HFFc6 (cell line): ENCODE data around the gene FRMPD1. TPM values are rescaled to one million over a fixed set of nuclear protein-coding genes. Genes with fewer than 3 reads are reported as not detected.

Experiments
- DNase-seq: peaks from one replicate; pipeline ENCODE4 v3.0.0-alpha.2; 2018
- H3K27ac Mint-ChIP-seq: 2 replicates; pipeline ENCODE4 v1.8.0; 2020; ENCODE audit warnings: mild to moderate bottlenecking, mixed read lengths
- H3K27me3 Mint-ChIP-seq: 2 replicates; pipeline ENCODE4 v1.8.0; 2021; ENCODE audit warnings: mild to moderate bottlenecking, moderate library complexity, mixed read lengths; ENCODE audit not compliant: insufficient read depth
- H3K36me3 Mint-ChIP-seq: 2 replicates; pipeline ENCODE4 v1.8.0; 2021; ENCODE audit warnings: low read depth, mixed read lengths
- H3K4me1 Mint-ChIP-seq: 2 replicates; pipeline ENCODE4 v1.8.0; 2020; ENCODE audit warnings: low read depth, mixed read lengths
- H3K4me3 Mint-ChIP-seq: 2 replicates; pipeline ENCODE4 v1.8.0; 2020; ENCODE audit warnings: mild to moderate bottlenecking, moderate library complexity, mixed read lengths
- H3K9me3 Mint-ChIP-seq: 2 replicates; pipeline ENCODE4 v1.8.0; 2020; ENCODE audit warnings: mild to moderate bottlenecking, mixed read lengths
- total RNA-seq, 6 experiments: library from RNA; stranded (reverse); fragmentation: NEBNext Ultra II Directional; extraction: Animal tissue kit (Norgen Biotek cat#: 25700); gene quantifications; 2 replicates in 1 of 6; 3 replicates in 5 of 6; pipeline ENCODE4 v1.2.3, GENCODE V29; 2021
- TF ChIP-seq, protein P1 (sequence below): fragments of 200-600 bp; sonication (generic); IDR thresholded peaks from 2 replicates; pipeline ENCODE4 v1.5.0; 2021; ENCODE audit warnings: antibody characterized with exemption, mild to moderate bottlenecking

FRMPD1 gene
- total RNA-seq, 6 experiments from 2014 or later: not detected

- Mint-ChIP-seq H3K4me3 (no peak overlapping the region), H3K9me3 (no peaks in the 10 kb centered on the region)
- TF ChIP-seq, protein P1, sequence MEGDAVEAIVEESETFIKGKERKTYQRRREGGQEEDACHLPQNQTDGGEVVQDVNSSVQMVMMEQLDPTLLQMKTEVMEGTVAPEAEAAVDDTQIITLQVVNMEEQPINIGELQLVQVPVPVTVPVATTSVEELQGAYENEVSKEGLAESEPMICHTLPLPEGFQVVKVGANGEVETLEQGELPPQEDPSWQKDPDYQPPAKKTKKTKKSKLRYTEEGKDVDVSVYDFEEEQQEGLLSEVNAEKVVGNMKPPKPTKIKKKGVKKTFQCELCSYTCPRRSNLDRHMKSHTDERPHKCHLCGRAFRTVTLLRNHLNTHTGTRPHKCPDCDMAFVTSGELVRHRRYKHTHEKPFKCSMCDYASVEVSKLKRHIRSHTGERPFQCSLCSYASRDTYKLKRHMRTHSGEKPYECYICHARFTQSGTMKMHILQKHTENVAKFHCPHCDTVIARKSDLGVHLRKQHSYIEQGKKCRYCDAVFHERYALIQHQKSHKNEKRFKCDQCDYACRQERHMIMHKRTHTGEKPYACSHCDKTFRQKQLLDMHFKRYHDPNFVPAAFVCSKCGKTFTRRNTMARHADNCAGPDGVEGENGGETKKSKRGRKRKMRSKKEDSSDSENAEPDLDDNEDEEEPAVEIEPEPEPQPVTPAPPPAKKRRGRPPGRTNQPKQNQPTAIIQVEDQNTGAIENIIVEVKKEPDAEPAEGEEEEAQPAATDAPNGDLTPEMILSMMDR: peak; percentile 15; the same call in 1 of the 2 replicates
These were observed 27.5 kb upstream of the FRMPD1 start for GRCh38 chr9:37623267-37623666.

GRCh38 chr9:37624073-37624472, 26.7 kb upstream of the FRMPD1 start:
- Mint-ChIP-seq H3K4me1 (peaks cover 43% of the 10 kb centered on the region), H3K36me3 (no peaks in the 10 kb centered on the region), H3K27ac (no peak overlapping the region), H3K4me3 (no peak overlapping the region), H3K9me3 (no peaks in the 10 kb centered on the region), H3K27me3 (peaks cover 3% of the 10 kb centered on the region)
- DNase-seq: no peak
- TF ChIP-seq, protein P1: no peak

More at GRCh38 chr9:37623267-37623666, 27.5 kb upstream of the FRMPD1 start:
- DNase-seq: no peak
- Mint-ChIP-seq H3K27me3 (peaks cover 3% of the 10 kb centered on the region), H3K4me1 (peaks cover 51% of the 10 kb centered on the region), H3K36me3 (no peaks in the 10 kb centered on the region), H3K27ac (no peak overlapping the region)

- DNase-seq: no peak
- Mint-ChIP-seq H3K4me1 (peaks cover 32% of the 10 kb centered on the region), H3K27me3 (peaks cover 3% of the 10 kb centered on the region), H3K9me3 (no peaks in the 10 kb centered on the region), H3K4me3 (no peak overlapping the region), H3K36me3 (no peaks in the 10 kb centered on the region), H3K27ac (no peak overlapping the region)
- TF ChIP-seq, protein P1: no peak
These were observed 25.6 kb upstream of the FRMPD1 start for GRCh38 chr9:37625036-37625757.

DNA sequence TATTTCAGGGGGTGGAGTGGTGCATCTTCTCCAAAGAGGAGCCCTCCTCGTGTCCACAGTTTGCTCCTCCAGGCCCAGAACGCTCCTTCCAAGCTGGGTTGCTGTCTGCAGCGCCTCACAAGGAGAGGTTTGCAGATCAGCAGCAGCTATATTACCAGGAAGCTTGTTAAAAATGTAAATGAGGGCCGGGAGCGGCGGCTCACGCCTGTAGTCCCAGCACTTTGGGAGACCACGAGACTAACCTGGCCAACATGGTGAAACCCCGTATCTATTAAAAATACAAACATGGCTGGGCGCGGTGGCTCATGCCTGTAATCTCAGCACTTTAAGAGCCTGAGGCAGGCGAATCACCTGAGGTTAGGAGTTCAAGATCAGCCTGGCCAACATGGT, 25.0 kb upstream of the FRMPD1 start:
- H3K4me1 Mint-ChIP-seq: peaks cover 26% of the 10 kb centered on the region
- no peak overlapping the region for H3K4me3 Mint-ChIP-seq
- TF ChIP-seq, protein P1: no peak
- no peak for DNase-seq
- H3K9me3 Mint-ChIP-seq: no peaks in the 10 kb centered on the region
- H3K27ac Mint-ChIP-seq: no peak overlapping the region
- H3K36me3 Mint-ChIP-seq: no peaks in the 10 kb centered on the region
- H3K27me3 Mint-ChIP-seq: peaks cover 3% of the 10 kb centered on the region

DNA sequence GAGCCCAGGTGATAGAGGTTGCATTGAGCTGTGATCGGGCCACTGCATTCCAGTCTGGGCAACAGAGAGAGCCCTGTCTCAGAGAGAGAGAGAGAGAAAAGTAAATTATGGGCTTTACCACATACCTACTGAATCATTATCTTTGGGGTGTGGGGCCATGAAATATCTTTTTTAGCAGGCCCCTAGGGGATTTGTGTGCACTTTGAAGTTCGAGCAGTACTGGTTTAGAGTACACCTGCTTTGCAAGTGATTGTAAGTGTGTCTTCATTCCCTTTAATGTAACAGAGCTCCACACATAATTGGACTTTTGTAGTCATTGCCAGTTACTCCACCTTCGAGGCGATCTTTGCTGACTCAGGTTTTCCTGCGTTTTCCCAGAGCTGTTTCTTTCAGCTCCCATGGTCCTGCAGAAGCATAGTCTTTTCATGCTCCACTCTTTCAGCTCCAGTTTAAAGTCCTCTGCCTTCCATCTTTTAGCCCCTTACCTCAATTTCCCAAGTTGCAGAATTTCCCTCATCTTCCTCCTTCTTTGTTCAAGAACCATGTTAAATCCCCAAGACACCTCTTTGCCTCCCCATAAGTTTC, 24.0 kb upstream of the FRMPD1 start:
- peaks cover 3% of the 10 kb centered on the region for H3K27me3 Mint-ChIP-seq
- no peaks in the 10 kb centered on the region for H3K36me3 Mint-ChIP-seq
- H3K27ac Mint-ChIP-seq: no peak overlapping the region
- no peaks in the 10 kb centered on the region for H3K9me3 Mint-ChIP-seq
- H3K4me3 Mint-ChIP-seq: no peak overlapping the region
- TF ChIP-seq, protein P1: no peak
- no peak for DNase-seq
- peaks cover 16% of the 10 kb centered on the region for H3K4me1 Mint-ChIP-seq
